Tibial nerve (tissue), 4 donors: ENCODE data around the gene PYGM. TPM values are rescaled to one million over a fixed set of nuclear protein-coding genes. Genes with fewer than 3 reads are reported as not detected.

ENCODE experiments used
- DNase-seq, 2 donors: peaks; one replicate each; pipeline ENCODE4 v3.0.0-alpha.2; 2019; ENCODE audit warnings: low spot score in 2 of 2
- H3K27ac ChIP-seq, 4 donors: fragments of 200-600 bp; sonication (generic) in 3 of 4; one replicate each; pipeline ENCODE4 v1.5.1; 2017 to 2019; ENCODE audit warnings: mild to moderate bottlenecking in 1 of 4
- H3K27me3 ChIP-seq, 2 donors: fragments of 200-600 bp; sonication (generic) in 1 of 2; one replicate each; pipeline versions ENCODE4 v1.5.1 to v1.6.0; 2017 to 2019
- H3K36me3 ChIP-seq, 3 donors: fragments of 200-600 bp; sonication (generic); one replicate each; pipeline ENCODE4 v1.5.1; 2018 to 2019
- H3K4me1 ChIP-seq, 4 donors: fragments of 200-600 bp; sonication (generic) in 3 of 4; one replicate each; pipeline ENCODE4 v1.5.1; 2017 to 2019
- H3K4me3 ChIP-seq, 4 donors: fragments of 200-600 bp; sonication (generic) in 3 of 4; one replicate each; pipeline ENCODE4 v1.5.1; 2017 to 2019; ENCODE audit warnings: mild to moderate bottlenecking in 1 of 4, moderate library complexity in 1 of 4
- H3K9me3 ChIP-seq, 4 donors: fragments of 200-600 bp; sonication (generic) in 3 of 4; one replicate each; pipeline ENCODE4 v1.5.1; 2017 to 2019
- CTCF ChIP-seq, 5 experiments: fragments of 200-600 bp in 3 of 5; fragments of 450-650 bp in 2 of 5; sonication (generic) in 3 of 5; IDR thresholded peaks; one replicate each; pipeline ENCODE4 v1.5.1; 2016 to 2019; ENCODE audit warnings: antibody characterized with exemption in 5 of 5, mild to moderate bottlenecking in 3 of 5, moderate library complexity in 2 of 5
- EP300 ChIP-seq, 2 donors: sonication (generic); formaldehyde crosslinking; IDR thresholded peaks; one replicate each; pipeline ENCODE4 v1.6.1; 2017; ENCODE audit warnings: antibody characterized with exemption in 2 of 2, mild to moderate bottlenecking in 1 of 2
- POLR2A ChIP-seq, 2 donors: fragments of 450-650 bp; IDR thresholded peaks; one replicate each; pipeline ENCODE4 v1.6.1; 2017; ENCODE audit warnings: antibody characterized with exemption in 2 of 2, mild to moderate bottlenecking in 2 of 2, moderate library complexity in 2 of 2
- WGBS, 2 donors: methylation state at CpG; one replicate each; pipeline ENCODE4 v1.1.5; 2018; 5-methylcytosine and 5-hydroxymethylcytosine counted together
- total RNA-seq, 4 donors: library from RNA; depleted of rRNA; stranded (reverse); fragments of >200 nt; gene quantifications; one replicate each; pipeline ENCODE4 v1.1.0, GENCODE V29; 2016

Gene PYGM
- total RNA-seq, 4 donors from 2014 or later = 2.1 to 18.6 (median 9.9) TPM

GRCh38 chr11:64767344-64768299, 7.8 kb upstream of the PYGM start:
- WGBS, 2 donors = 48 to 55% methylated on average over 8 to 18 of the region's 19 CpGs
- H3K27me3 ChIP-seq = no peaks in the 10 kb centered on the region
- no peak for TF ChIP-seq POLR2A (IDR thresholded peaks at IDR 0.05)
- no peak for TF ChIP-seq EP300 (IDR thresholded peaks at IDR 0.05)
- peak; percentile 58 to 81 (median 71) for TF ChIP-seq CTCF (IDR thresholded peaks at IDR 0.05)
- H3K27ac ChIP-seq = peak overlapping the region in 3 of 4 donors; percentile 13 to 51 (median 38)
- H3K9me3 ChIP-seq = no peaks in the 10 kb centered on the region
- H3K4me3 ChIP-seq = no peak overlapping the region
- peaks cover 0 to 68% (median 26%) of the 10 kb centered on the region in 4 donors for H3K4me1 ChIP-seq
- H3K36me3 ChIP-seq = peaks cover 30 to 100% (median 68%) of the 10 kb centered on the region in 3 donors
- peak; percentile 55 to 82 for DNase-seq

- TF ChIP-seq EP300 (IDR thresholded peaks at IDR 0.05) (no peak), POLR2A (IDR thresholded peaks at IDR 0.05) (no peak), CTCF (IDR thresholded peaks at IDR 0.05) (no peak)
- Histone ChIP-seq H3K4me1 (peaks cover 0 to 68% (median 27%) of the 10 kb centered on the region in 4 donors), H3K36me3 (peaks cover 30 to 100% (median 68%) of the 10 kb centered on the region in 3 donors), H3K9me3 (no peaks in the 10 kb centered on the region), H3K27ac (peak overlapping the region in 2 of 4 donors; percentile 13 to 51), H3K27me3 (no peaks in the 10 kb centered on the region), H3K4me3 (no peak overlapping the region)
- no peak for DNase-seq
- WGBS, 2 donors = 95 to 99% methylated on average over 11 of the region's 11 CpGs
Measured at GRCh38 chr11:64766881-64767280, 7.1 kb upstream of the PYGM start.

- no peaks in the 10 kb centered on the region for H3K9me3 ChIP-seq
- TF ChIP-seq POLR2A (IDR thresholded peaks at IDR 0.05) = no peak
- no peak for TF ChIP-seq CTCF (IDR thresholded peaks at IDR 0.05)
- TF ChIP-seq EP300 (IDR thresholded peaks at IDR 0.05) = no peak
- H3K4me1 ChIP-seq = peaks cover 0 to 67% (median 26%) of the 10 kb centered on the region in 4 donors
- 87% methylated on average over 27 to 42 of the region's 42 CpGs for WGBS, 2 donors
- no peak overlapping the region for H3K27ac ChIP-seq
- H3K36me3 ChIP-seq = peaks cover 30 to 91% (median 66%) of the 10 kb centered on the region in 3 donors
- no peak overlapping the region for H3K4me3 ChIP-seq
- no peaks in the 10 kb centered on the region for H3K27me3 ChIP-seq
- DNase-seq = no peak
Measured at GRCh38 chr11:64765851-64766665, 6.3 kb upstream of the PYGM start.

GRCh38 chr11:64765291-64765850, 5.6 kb upstream of the PYGM start:
- Histone ChIP-seq H3K4me3 (no peak overlapping the region), H3K9me3 (no peaks in the 10 kb centered on the region), H3K27ac (no peak overlapping the region), H3K36me3 (peaks cover 28 to 85% (median 59%) of the 10 kb centered on the region in 3 donors), H3K27me3 (no peaks in the 10 kb centered on the region), H3K4me1 (peaks cover 0 to 67% (median 32%) of the 10 kb centered on the region in 4 donors)
- DNase-seq = no peak
- 84 to 87% methylated on average over 30 of the region's 30 CpGs for whole genome bisulfite sequencing, 2 donors
- TF ChIP-seq EP300 (IDR thresholded peaks at IDR 0.05) (no peak), CTCF (IDR thresholded peaks at IDR 0.05) (no peak), POLR2A (IDR thresholded peaks at IDR 0.05) (no peak)
